SK-N-SH (cell line): ENCODE measurements around the gene DBP. TPM values are rescaled to one million over a fixed set of nuclear protein-coding genes. Genes with fewer than 3 reads are reported as not detected.

Experiments
- CTCF ChIA-PET: fragments of 300-600, 350-600 bp; formaldehyde crosslinking; extraction: SDS; loops from one replicate; lab custom pipeline; 2021; lab: Yijun Ruan, JAX
- POLR2A ChIA-PET: fragments of 350-600 bp; sonication (Branson Sonifier 250); formaldehyde crosslinking; extraction: SDS; loops from one replicate; lab custom pipeline; 2020; ENCODE audit warnings: antibody characterized with exemption, inconsistent platforms; lab: Yijun Ruan, JAX
- DNase-seq: peaks from one replicate; pipeline ENCODE4 v3.0.0; 2012
- H2AFZ ChIP-seq: fragments of 200-600 bp; sonication (generic); 2 replicates; pipeline ENCODE4 v1.8.1; 2016; ENCODE audit warnings: antibody characterized with exemption, mild to moderate bottlenecking, low read depth
- H3F3A ChIP-seq: fragments of 200-600 bp; sonication (generic); replicated peaks from 2 replicates; pipeline ENCODE3; 2016; ENCODE audit warnings: antibody characterized with exemption, mild to moderate bottlenecking; ENCODE audit not compliant: insufficient read depth
- H3K27ac ChIP-seq, 2 experiments: fragments of 200-500 bp in 1 of 2; fragments of 200-600 bp in 1 of 2; sonication (Bioruptor generic) in 1 of 2; sonication (generic), shearing (Covaris generic) in 1 of 2; 2 replicates each; pipeline versions ENCODE4 v1.5.1 to v1.6.1; 2014 to 2016; ENCODE audit warnings: low read depth in 2 of 2, inconsistent platforms in 1 of 2, low read length in 1 of 2, mild to moderate bottlenecking in 1 of 2, mixed read lengths in 1 of 2
- H3K27me3 ChIP-seq: fragments of 200-600 bp; sonication (generic), shearing (Covaris generic); 2 replicates; pipeline ENCODE4 v1.6.1; 2016; ENCODE audit warnings: mixed run types; ENCODE audit not compliant: insufficient read depth
- H3K36me3 ChIP-seq, 2 experiments: fragments of 200-500 bp in 1 of 2; fragments of 200-600 bp in 1 of 2; sonication (Bioruptor generic) in 1 of 2; sonication (generic) in 1 of 2; replicated peaks in 1 of 2; 2 replicates each; pipeline versions ENCODE3 to v1.5.1; 2014 to 2016; ENCODE audit warnings: low read length in 1 of 2, mild to moderate bottlenecking in 1 of 2; ENCODE audit not compliant: insufficient read depth in 2 of 2, control insufficient read depth in 1 of 2
- H3K4me1 ChIP-seq, 2 experiments: fragments of 200-500 bp in 1 of 2; fragments of 200-600 bp in 1 of 2; sonication (Bioruptor generic) in 1 of 2; sonication (generic), shearing (Covaris generic) in 1 of 2; 2 replicates each; pipeline versions ENCODE4 v1.5.1 to v1.6.1; 2014 to 2016; ENCODE audit warnings: low read depth in 1 of 2, low read length in 1 of 2, mixed run types in 1 of 2; ENCODE audit not compliant: insufficient read depth in 2 of 2, control insufficient read depth in 1 of 2
- H3K4me2 ChIP-seq: fragments of 200-600 bp; sonication (generic), shearing (Covaris generic); 2 replicates; pipeline ENCODE4 v1.6.1; 2017; ENCODE audit warnings: mixed run types
- H3K4me3 ChIP-seq, 2 experiments: fragments of 200-500 bp in 1 of 2; fragments of 200-600 bp in 1 of 2; sonication (Bioruptor generic) in 1 of 2; sonication (generic), shearing (Covaris generic) in 1 of 2; 2 replicates each; pipeline versions ENCODE4 v1.5.1 to v1.8.1; 2014 to 2016; ENCODE audit warnings: low read depth in 2 of 2, inconsistent platforms in 1 of 2, low read length in 1 of 2, mild to moderate bottlenecking in 1 of 2, mixed read lengths in 1 of 2, moderate library complexity in 1 of 2
- H3K79me2 ChIP-seq: fragments of 200-600 bp; sonication (generic); 2 replicates; pipeline ENCODE4 v1.8.1; 2017; ENCODE audit warnings: mild to moderate bottlenecking; ENCODE audit not compliant: insufficient read depth
- H3K9ac ChIP-seq: fragments of 200-600 bp; sonication (generic); 2 replicates; pipeline ENCODE4 v1.6.1; 2017; ENCODE audit warnings: mixed run types
- H3K9me2 ChIP-seq: fragments of 200-600 bp; sonication (generic); 2 replicates; pipeline ENCODE4 v1.6.1; 2017; ENCODE audit warnings: mixed run types
- H3K9me3 ChIP-seq: fragments of 200-600 bp; sonication (generic); 2 replicates; pipeline ENCODE4 v1.6.1; 2017; ENCODE audit warnings: mixed run types, mild to moderate bottlenecking, moderate library complexity
- H4K20me1 ChIP-seq: fragments of 200-600 bp; sonication (generic); 2 replicates; pipeline ENCODE4 v1.6.1; 2017; ENCODE audit warnings: mild to moderate bottlenecking, mixed run types; ENCODE audit not compliant: insufficient read depth
- CHD2 ChIP-seq: fragments of 150-350 bp; IDR thresholded peaks from 2 replicates; pipeline ENCODE4 v1.6.1; 2018; ENCODE audit warnings: low read length; ENCODE audit not compliant: partially characterized antibody
- EP300 ChIP-seq, 2 experiments: IDR thresholded peaks; 2 replicates each; pipeline versions ENCODE4 v1.4.0 to v1.6.1; 2012; ENCODE audit warnings: borderline replicate concordance in 1 of 2, low read depth in 1 of 2, low read length in 1 of 2
- GABPA ChIP-seq: IDR thresholded peaks from 2 replicates; pipeline ENCODE4 v1.4.0; 2012; ENCODE audit warnings: low read depth, mild to moderate bottlenecking
- MEF2A ChIP-seq: IDR thresholded peaks from 2 replicates; pipeline ENCODE4 v1.4.0; 2012; ENCODE audit warnings: low read depth, borderline replicate concordance
- NRF1 ChIP-seq: IDR thresholded peaks from 2 replicates; pipeline ENCODE4 v1.6.1; 2012; ENCODE audit warnings: low read depth, mild to moderate bottlenecking, low read length
- RXRA ChIP-seq: IDR thresholded peaks from 2 replicates; pipeline ENCODE4 v1.4.0; 2012; ENCODE audit warnings: low read depth, mild to moderate bottlenecking, borderline replicate concordance
- TCF12 ChIP-seq: IDR thresholded peaks from 2 replicates; pipeline ENCODE4 v1.4.0; 2012
- TEAD4 ChIP-seq: IDR thresholded peaks from 2 replicates; pipeline ENCODE4 v1.4.0; 2012; ENCODE audit warnings: mild to moderate bottlenecking, borderline replicate concordance; ENCODE audit not compliant: insufficient read depth
- WGBS: methylation state at CpG from one replicate; pipeline ENCODE4 v1.1.6; 2017; ENCODE audit warnings: low lambda C conversion rate; 5-methylcytosine and 5-hydroxymethylcytosine counted together
- polyA plus RNA-seq, 3 experiments: library from polyadenylated mRNA; depleted of rRNA; stranded (reverse); fragments of >200 nt; gene quantifications; 2 replicates each; pipeline ENCODE4 v1.2.3, GENCODE V29; 2012
- TF ChIP-seq, protein P1 (sequence below): IDR thresholded peaks from 2 replicates; pipeline ENCODE4 v1.4.0; 2012; ENCODE audit warnings: low read depth
- TF ChIP-seq, protein P2 (sequence below): fragments of 200-600 bp; sonication (generic); IDR thresholded peaks from 2 replicates; pipeline ENCODE4 v1.6.1; 2017; ENCODE audit warnings: antibody characterized with exemption, mild to moderate bottlenecking, moderate library complexity
- TF ChIP-seq, protein P3 (sequence below): IDR thresholded peaks from 2 replicates; pipeline ENCODE4 v1.6.1; 2012; ENCODE audit warnings: mild to moderate bottlenecking, low read depth, low read length, moderate library complexity
- TF ChIP-seq, protein P4 (sequence below): IDR thresholded peaks from 2 replicates; pipeline ENCODE4 v1.4.0; 2012; ENCODE audit warnings: low read depth, borderline replicate concordance

The DBP gene
- polyA plus RNA-seq, 1 of the 3 experiments (the other 2 are of a cell fraction) = 12.6 TPM

DNA sequence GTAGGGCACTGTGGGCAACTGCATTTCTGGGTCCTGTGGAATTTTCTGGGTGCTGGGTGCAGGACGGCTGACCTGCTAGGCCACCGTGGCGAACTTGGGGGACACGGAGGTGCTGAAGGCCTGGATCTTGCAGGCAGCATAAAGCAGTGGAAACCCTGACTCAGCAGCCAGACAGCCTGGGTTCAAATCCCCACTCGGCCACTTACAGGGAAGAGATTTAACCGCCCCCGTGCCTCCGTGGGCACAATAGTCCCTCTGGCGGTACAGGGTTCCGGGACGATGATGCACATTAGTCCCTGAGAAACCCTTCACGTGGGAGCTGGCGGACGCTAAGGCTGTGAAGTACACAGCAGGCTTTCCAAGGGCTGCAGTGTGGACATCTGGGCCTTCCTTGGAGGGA, 25.3 kb downstream of the DBP start:
- 98% methylated on average over 10 of the region's 14 CpGs for WGBS
- CTCF ChIA-PET = interaction anchor here (8.0 kb wide), 1 partner anchor 22 kb away, joined by 72 read pairs; no protein-coding TSS in a partner anchor

More for the DNA sequence above, 25.3 kb downstream of the DBP start:
- TF ChIP-seq NRF1 (no peak), MEF2A (no peak), EP300 (IDR thresholded peaks at IDR 0.05; ENCODE audit: borderline replicate concordance in 1 of 2, low read depth in 1 of 2, low read length in 1 of 2) (no peak), RXRA (no peak), TCF12 (no peak), CHD2 (no peak), TEAD4 (no peak), GABPA (no peak)
- TF ChIP-seq, protein P1, sequence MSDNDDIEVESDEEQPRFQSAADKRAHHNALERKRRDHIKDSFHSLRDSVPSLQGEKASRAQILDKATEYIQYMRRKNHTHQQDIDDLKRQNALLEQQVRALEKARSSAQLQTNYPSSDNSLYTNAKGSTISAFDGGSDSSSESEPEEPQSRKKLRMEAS = no peak
- TF ChIP-seq, protein P2, sequence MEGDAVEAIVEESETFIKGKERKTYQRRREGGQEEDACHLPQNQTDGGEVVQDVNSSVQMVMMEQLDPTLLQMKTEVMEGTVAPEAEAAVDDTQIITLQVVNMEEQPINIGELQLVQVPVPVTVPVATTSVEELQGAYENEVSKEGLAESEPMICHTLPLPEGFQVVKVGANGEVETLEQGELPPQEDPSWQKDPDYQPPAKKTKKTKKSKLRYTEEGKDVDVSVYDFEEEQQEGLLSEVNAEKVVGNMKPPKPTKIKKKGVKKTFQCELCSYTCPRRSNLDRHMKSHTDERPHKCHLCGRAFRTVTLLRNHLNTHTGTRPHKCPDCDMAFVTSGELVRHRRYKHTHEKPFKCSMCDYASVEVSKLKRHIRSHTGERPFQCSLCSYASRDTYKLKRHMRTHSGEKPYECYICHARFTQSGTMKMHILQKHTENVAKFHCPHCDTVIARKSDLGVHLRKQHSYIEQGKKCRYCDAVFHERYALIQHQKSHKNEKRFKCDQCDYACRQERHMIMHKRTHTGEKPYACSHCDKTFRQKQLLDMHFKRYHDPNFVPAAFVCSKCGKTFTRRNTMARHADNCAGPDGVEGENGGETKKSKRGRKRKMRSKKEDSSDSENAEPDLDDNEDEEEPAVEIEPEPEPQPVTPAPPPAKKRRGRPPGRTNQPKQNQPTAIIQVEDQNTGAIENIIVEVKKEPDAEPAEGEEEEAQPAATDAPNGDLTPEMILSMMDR = no peak
- TF ChIP-seq, protein P3, sequence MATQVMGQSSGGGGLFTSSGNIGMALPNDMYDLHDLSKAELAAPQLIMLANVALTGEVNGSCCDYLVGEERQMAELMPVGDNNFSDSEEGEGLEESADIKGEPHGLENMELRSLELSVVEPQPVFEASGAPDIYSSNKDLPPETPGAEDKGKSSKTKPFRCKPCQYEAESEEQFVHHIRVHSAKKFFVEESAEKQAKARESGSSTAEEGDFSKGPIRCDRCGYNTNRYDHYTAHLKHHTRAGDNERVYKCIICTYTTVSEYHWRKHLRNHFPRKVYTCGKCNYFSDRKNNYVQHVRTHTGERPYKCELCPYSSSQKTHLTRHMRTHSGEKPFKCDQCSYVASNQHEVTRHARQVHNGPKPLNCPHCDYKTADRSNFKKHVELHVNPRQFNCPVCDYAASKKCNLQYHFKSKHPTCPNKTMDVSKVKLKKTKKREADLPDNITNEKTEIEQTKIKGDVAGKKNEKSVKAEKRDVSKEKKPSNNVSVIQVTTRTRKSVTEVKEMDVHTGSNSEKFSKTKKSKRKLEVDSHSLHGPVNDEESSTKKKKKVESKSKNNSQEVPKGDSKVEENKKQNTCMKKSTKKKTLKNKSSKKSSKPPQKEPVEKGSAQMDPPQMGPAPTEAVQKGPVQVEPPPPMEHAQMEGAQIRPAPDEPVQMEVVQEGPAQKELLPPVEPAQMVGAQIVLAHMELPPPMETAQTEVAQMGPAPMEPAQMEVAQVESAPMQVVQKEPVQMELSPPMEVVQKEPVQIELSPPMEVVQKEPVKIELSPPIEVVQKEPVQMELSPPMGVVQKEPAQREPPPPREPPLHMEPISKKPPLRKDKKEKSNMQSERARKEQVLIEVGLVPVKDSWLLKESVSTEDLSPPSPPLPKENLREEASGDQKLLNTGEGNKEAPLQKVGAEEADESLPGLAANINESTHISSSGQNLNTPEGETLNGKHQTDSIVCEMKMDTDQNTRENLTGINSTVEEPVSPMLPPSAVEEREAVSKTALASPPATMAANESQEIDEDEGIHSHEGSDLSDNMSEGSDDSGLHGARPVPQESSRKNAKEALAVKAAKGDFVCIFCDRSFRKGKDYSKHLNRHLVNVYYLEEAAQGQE = no peak
- TF ChIP-seq, protein P4, sequence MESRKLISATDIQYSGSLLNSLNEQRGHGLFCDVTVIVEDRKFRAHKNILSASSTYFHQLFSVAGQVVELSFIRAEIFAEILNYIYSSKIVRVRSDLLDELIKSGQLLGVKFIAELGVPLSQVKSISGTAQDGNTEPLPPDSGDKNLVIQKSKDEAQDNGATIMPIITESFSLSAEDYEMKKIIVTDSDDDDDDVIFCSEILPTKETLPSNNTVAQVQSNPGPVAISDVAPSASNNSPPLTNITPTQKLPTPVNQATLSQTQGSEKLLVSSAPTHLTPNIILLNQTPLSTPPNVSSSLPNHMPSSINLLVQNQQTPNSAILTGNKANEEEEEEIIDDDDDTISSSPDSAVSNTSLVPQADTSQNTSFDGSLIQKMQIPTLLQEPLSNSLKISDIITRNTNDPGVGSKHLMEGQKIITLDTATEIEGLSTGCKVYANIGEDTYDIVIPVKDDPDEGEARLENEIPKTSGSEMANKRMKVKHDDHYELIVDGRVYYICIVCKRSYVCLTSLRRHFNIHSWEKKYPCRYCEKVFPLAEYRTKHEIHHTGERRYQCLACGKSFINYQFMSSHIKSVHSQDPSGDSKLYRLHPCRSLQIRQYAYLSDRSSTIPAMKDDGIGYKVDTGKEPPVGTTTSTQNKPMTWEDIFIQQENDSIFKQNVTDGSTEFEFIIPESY = no peak
- no peak for DNase-seq
- no peak overlapping the region for H3K27ac ChIP-seq
- no peak overlapping the region for H3K9ac ChIP-seq
- H3K79me2 ChIP-seq = peaks cover 10% of the 10 kb centered on the region
- H3K27me3 ChIP-seq = no peaks in the 10 kb centered on the region
- H3K4me2 ChIP-seq = no peak overlapping the region
- H3K4me3 ChIP-seq = no peak overlapping the region
- peaks cover 21% of the 10 kb centered on the region for H4K20me1 ChIP-seq
- H3K36me3 ChIP-seq = peaks cover 19 to 24% of the 10 kb centered on the region in 2 experiments
- H3K9me2 ChIP-seq = no peaks in the 10 kb centered on the region
- no peaks in the 10 kb centered on the region for H3K9me3 ChIP-seq
- H3K4me1 ChIP-seq = peaks cover under 1 to 23% of the 10 kb centered on the region in 2 experiments; a peak in 1 of 4 replicates
- H3F3A ChIP-seq = peaks cover 26% of the 10 kb centered on the region
- POLR2A ChIA-PET = no interaction called here
- no peak overlapping the region for H2AFZ ChIP-seq
